Measurements from ENCODE around the gene SERTAD4. TPM values are rescaled to one million over a fixed set of nuclear protein-coding genes. Genes with fewer than 3 reads are reported as not detected.
"Not testable (repeated sequence)": the region's sequence is repeated elsewhere in the genome, so short reads cannot be mapped to it uniquely, and the experiment has no call there.

SERTAD4 gene
- 7.3 and 14.2 TPM in 2 replicates for total RNA-seq (2014; rRNA removed; shearing (Covaris generic))

- in situ Hi-C loops (cut with HindIII; ENCODE audit: low sequenced_read_pairs) = no loop called here
- DNase-seq (ENCODE audit: low spot score) = peak; percentile 55
These were observed at the start of gene SERTAD4 for GRCh38 chr1:210232511-210233215. SERTAD4 (plus strand) TSS chr1:210232796; CDS start chr1:210237961, 5,165 bp downstream.

- in situ Hi-C loops (cut with HindIII; ENCODE audit: low sequenced_read_pairs) = no loop called here
- DNase-seq (ENCODE audit: low spot score) = no peak
These were observed 47.5 kb upstream of the SERTAD4 start for GRCh38 chr1:210185063-210185462.

GRCh38 chr1:210187849-210188606, 44.6 kb upstream of the SERTAD4 start:
- in situ Hi-C loops (cut with HindIII; ENCODE audit: low sequenced_read_pairs); DNase-seq (ENCODE audit: low spot score): not testable (repeated sequence)

- no peak for DNase-seq (ENCODE audit: low spot score)
- in situ Hi-C loops (cut with HindIII; ENCODE audit: low sequenced_read_pairs) = no loop called here
These were observed 43.2 kb upstream of the SERTAD4 start for GRCh38 chr1:210189426-210189825.

- no peak for DNase-seq (ENCODE audit: low spot score)
- in situ Hi-C loops (cut with HindIII; ENCODE audit: low sequenced_read_pairs) = no loop called here
These were observed 36.9 kb upstream of the SERTAD4 start for GRCh38 chr1:210195635-210196160.

GRCh38 chr1:210196266-210196665, 36.3 kb upstream of the SERTAD4 start:
- DNase-seq (ENCODE audit: low spot score); in situ Hi-C loops (cut with HindIII; ENCODE audit: low sequenced_read_pairs): not testable (repeated sequence)

GRCh38 chr1:210198840-210199239, 33.8 kb upstream of the SERTAD4 start:
- in situ Hi-C loops (cut with HindIII; ENCODE audit: low sequenced_read_pairs) = no loop called here
- DNase-seq (ENCODE audit: low spot score) = no peak

- in situ Hi-C loops (cut with HindIII; ENCODE audit: low sequenced_read_pairs) = no loop called here
- DNase-seq (ENCODE audit: low spot score) = no peak
These were observed 32.4 kb upstream of the SERTAD4 start for GRCh38 chr1:210200124-210200736.

- no peak for DNase-seq (ENCODE audit: low spot score)
- in situ Hi-C loops (cut with HindIII; ENCODE audit: low sequenced_read_pairs) = no loop called here
These were observed 30.9 kb upstream of the SERTAD4 start for GRCh38 chr1:210201681-210202080.

- DNase-seq (ENCODE audit: low spot score) = no peak
- in situ Hi-C loops (cut with HindIII; ENCODE audit: low sequenced_read_pairs) = no loop called here
These were observed 24.8 kb upstream of the SERTAD4 start for GRCh38 chr1:210207597-210208450.

GRCh38 chr1:210213335-210213734, 19.3 kb upstream of the SERTAD4 start:
- DNase-seq (ENCODE audit: low spot score) = no peak

GRCh38 chr1:210214573-210215409, 17.8 kb upstream of the SERTAD4 start:
- DNase-seq (ENCODE audit: low spot score) = no peak
- in situ Hi-C loops (cut with HindIII; ENCODE audit: low sequenced_read_pairs) = no loop called here

More at GRCh38 chr1:210213335-210213734, 19.3 kb upstream of the SERTAD4 start:
- in situ Hi-C loops (cut with HindIII; ENCODE audit: low sequenced_read_pairs) = no loop called here

GRCh38 chr1:210217482-210217881, 15.1 kb upstream of the SERTAD4 start:
- in situ Hi-C loops (cut with HindIII; ENCODE audit: low sequenced_read_pairs) = no loop called here
- no peak for DNase-seq (ENCODE audit: low spot score)

- in situ Hi-C loops (cut with HindIII; ENCODE audit: low sequenced_read_pairs) = no loop called here
- DNase-seq (ENCODE audit: low spot score) = no peak
These were observed 14.5 kb upstream of the SERTAD4 start for GRCh38 chr1:210218047-210218446.

- in situ Hi-C loops (cut with HindIII; ENCODE audit: low sequenced_read_pairs) = no loop called here
- no peak for DNase-seq (ENCODE audit: low spot score)
These were observed 10.1 kb upstream of the SERTAD4 start for GRCh38 chr1:210222340-210223006.

- no peak for DNase-seq (ENCODE audit: low spot score)
- in situ Hi-C loops (cut with HindIII; ENCODE audit: low sequenced_read_pairs) = no loop called here
These were observed 9.2 kb upstream of the SERTAD4 start for GRCh38 chr1:210223226-210223904.

GRCh38 chr1:210228158-210228557, 4.4 kb upstream of the SERTAD4 start:
- DNase-seq (ENCODE audit: low spot score) = no peak
- in situ Hi-C loops (cut with HindIII; ENCODE audit: low sequenced_read_pairs) = no loop called here
